ENCODE results near the gene SELENOS.

DNA sequence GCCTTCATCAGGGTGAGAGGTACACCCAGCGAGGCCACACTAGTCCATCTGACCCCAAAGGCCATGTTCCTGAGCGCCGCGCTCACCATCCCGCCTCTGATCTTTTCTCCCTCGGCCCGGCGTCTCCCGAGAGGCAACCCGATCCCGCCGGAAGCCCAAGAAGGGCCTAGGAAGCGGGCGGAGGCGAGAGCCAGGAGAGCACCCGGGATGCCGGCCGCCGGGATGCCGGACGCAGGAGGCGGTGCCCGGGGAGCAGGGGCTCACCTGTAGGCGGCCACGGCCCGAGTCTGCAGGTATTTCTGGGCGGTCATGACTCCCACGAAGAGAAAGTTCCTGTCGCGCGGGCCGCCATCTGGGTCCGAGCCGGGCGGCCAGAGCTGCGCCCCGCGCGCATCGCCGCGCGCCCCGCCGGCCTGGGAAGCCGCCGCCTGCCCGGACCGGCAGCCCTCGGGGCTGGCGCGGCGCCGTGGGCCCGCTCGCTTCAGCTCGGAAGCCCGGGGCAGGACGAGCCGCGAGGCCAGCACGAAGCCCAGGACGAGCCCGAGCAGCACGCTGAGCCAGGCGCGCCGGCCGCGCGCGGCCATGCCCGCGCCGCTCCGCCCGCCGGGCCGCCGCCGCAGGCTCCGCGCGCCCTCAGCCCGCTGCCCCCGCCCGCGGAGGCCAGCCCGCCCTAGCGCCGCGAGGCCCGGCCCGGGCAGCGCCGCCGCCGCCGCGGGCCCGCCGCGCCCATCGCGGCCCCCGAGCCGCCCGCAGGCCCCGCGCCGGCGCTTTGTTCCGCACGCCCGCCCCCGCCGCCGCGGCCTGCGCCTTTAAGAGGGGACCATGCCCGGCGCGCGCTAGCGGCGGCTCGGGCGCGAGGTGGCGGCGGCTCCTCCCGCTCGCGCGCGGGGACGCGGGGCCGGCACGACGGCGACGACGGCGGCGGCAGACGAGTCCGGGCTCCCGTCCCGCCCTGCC lies 26.1 kb downstream of the SELENOS start:
- TF ChIP-seq, protein P1, sequence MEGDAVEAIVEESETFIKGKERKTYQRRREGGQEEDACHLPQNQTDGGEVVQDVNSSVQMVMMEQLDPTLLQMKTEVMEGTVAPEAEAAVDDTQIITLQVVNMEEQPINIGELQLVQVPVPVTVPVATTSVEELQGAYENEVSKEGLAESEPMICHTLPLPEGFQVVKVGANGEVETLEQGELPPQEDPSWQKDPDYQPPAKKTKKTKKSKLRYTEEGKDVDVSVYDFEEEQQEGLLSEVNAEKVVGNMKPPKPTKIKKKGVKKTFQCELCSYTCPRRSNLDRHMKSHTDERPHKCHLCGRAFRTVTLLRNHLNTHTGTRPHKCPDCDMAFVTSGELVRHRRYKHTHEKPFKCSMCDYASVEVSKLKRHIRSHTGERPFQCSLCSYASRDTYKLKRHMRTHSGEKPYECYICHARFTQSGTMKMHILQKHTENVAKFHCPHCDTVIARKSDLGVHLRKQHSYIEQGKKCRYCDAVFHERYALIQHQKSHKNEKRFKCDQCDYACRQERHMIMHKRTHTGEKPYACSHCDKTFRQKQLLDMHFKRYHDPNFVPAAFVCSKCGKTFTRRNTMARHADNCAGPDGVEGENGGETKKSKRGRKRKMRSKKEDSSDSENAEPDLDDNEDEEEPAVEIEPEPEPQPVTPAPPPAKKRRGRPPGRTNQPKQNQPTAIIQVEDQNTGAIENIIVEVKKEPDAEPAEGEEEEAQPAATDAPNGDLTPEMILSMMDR (IDR thresholded peaks at IDR 0.05): peak in 2 of 4 experiments; percentile 26 to 35
- TF ChIP-seq POLR2A (IDR thresholded peaks at IDR 0.05): no peak
- no peak for TF ChIP-seq POLR2AphosphoS5 (IDR thresholded peaks at IDR 0.05)
